ENCODE data around the gene SMURF1.
A peak's percentile ranks its signal among the peaks of the same experiment; 100 is the strongest.

The SMURF1 gene

DNA sequence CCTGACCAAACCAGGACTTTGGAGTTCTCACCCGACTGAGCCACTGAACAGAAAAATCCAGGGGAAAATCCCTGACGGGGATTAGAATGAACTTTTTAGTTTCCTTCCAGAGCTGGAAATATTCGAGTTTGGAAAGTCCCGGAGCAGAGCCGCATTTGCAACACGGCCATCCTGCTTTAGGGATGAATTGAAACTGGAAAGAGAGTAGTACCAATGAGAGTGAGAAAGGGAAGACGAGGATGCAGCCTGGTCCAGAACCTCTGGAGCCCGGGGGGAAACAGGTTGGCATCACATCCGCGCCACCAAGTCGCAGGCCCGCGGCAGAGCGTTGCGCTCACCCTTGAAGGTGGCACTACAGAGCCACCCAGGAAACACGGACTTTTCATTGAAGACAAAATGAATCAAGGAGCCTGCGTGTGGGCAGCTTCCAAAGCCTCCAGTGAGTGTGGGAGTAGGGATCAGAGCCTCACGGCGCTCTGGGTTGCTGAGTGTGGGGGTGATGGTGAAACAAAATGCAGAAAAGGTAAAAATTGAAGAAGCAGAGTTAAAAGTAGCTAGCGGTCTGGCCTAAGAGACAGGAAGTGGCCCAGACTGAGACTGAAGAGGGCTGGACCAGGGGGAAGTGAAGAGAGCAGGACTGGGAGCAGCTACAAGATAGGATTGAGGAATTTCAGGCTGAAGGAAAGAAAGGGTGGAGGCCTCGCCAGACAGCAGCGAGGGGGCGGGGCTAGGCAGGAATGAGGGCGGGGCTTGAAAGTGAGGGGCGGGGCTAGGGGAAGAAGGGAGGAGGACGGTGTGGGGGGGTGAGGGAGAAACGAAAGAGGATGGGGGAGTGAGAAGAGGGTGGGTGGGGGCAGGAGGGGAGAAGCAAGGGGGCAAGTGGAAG, 1.8 kb downstream of the SMURF1 start:
- DNase-seq = peak in 46 of 56 donors; percentile 5 to 73 (median 48)

DNA sequence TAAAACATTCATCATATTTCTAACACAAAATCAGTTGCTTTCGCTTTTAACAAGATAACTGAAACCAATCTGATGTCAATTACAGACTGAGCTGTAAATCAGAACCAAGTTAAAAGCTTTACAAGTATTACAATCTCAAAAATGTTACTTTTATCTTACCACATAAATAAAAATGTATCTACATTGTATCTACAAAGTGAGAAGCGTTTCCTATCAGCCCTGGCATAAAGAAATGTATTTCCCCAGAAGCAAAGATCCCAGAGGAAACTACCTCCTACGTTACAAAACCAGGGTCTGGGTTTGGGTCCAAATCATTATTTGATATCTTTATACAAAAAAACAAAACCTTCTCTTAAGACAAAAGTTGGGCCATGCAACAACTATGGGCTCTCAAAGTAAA, 2.6 kb downstream of the SMURF1 start:
- no peak for DNase-seq

DNA sequence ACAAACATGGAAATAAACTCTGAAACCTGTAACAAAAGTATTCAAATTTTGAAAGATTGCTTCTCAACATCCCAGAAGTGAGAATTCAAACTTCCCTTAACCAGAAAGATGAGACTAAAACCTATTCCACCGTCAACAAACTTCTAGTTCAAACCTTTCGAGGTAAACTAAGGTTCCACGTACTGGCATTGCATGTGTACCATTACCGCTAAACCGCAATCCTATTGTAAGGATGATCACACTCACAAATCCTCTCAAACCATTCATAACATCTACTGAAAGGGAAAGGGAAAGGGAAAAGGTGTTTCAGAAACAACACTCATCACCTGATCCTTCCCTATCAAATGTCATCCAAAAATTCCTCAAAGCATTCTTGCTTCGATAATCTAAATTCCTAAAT, 3.1 kb downstream of the SMURF1 start:
- DNase-seq = no peak

DNA sequence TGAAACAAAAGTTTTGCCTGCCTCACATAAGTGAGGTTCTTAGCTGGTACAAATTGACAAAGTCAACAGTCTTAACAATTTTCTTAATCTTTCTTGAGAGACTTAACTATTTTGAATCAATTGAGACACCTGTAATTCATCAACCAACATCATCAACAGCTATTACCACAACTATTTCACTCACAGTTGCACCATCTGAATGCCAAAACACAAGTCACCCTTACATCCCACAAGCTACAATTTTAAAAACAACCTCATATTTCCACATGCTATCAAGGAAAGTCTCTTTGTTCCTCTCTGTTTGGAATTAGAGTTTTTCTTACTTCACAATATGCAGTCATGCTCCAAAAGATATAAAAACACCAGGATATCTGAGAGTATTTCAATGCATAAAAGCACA, 4.9 kb downstream of the SMURF1 start:
- DNase-seq = no peak

DNA sequence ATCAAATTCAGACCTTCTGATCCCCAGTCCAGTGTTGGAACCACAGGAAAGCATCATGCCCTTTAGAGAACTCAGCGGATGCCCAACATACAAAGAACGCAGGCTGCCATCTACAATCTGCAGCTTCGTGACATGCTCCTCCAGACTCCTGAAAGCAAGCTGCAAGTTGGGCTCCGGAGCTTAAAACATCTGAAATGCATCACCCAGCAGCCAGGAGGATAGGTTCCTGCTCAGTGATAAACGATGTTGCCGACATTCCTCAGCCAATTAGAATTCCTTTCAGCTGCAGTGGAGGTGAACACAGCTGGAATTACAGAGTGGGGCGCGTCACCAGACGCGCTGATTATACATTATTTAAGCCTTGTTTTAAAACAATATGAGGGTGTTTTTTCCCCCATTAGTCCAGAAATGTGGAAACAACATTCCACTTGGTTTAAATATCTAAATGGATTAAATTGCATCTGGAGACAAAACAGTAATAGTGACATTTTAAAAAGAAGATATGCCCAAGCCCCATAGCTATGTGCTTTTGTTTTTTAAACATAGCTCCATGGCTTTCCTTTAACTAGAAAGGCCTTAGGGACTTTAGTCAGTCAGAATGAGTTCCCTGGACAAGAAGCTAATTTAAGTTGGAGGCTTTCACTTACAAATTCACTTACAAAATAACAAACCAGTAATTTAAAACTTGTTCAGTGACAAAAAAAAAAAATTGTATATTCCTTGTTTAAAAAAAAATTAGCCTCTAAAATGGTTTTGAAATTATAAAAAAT, 6.3 kb downstream of the SMURF1 start:
- peak in 3 of 56 donors; percentile 3 to 19 (median 17) for DNase-seq

DNA sequence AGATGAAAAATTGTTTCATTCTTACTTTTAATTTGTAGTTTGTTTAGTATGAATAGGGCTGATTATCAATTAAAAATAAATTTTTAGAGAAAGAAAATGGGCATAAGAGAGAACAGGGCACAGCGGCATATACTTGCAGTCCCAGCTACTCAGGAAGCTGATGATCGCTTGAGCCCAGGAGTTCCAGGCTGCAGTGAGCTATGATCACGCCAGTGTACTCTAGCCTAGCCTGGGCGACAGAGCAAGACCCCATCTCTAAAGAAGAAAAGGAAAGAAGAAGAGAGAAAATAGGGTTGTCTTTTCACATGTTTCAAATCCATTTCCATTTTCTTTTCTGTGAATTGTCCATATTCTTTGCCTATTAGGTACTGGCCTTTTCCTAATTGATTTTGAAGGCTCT, 8.0 kb downstream of the SMURF1 start:
- DNase-seq = no peak

DNA sequence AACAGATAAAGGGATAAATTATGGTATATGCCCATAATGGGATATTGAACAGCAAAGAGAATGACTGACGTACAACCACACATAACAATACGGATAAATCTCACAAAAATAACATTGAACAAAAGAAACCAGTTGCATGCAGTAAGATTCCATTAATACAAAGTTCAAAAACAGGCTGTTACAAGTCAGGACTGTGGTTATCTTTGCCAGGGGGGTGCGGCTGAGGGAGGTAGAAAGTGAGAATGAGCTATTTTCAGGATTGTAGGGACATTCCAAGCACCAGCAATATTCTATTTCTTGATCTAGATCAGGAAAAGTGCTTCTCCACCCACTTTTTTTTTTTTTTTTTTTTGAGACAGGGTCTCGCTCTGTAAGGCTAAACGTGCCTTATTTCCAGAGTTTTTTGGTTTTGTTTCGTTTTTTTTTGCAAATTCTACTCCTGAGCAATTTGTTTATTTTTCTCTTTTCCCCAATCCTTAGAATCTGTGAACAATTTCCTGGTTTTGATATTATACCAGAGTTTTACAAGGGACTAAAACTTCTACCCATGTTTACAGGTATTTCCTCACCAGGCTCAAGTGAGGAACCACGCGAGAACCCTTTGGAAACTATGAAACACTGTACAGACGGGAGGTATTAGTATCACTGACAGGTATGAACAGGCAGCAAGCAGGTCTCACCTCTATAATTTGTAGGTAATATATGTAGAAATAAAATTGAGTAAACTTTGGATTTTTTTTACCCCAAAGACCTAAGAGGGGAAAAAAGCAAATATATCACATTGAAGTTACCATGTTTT, 9.9 kb downstream of the SMURF1 start:
- no peak for DNase-seq

DNA sequence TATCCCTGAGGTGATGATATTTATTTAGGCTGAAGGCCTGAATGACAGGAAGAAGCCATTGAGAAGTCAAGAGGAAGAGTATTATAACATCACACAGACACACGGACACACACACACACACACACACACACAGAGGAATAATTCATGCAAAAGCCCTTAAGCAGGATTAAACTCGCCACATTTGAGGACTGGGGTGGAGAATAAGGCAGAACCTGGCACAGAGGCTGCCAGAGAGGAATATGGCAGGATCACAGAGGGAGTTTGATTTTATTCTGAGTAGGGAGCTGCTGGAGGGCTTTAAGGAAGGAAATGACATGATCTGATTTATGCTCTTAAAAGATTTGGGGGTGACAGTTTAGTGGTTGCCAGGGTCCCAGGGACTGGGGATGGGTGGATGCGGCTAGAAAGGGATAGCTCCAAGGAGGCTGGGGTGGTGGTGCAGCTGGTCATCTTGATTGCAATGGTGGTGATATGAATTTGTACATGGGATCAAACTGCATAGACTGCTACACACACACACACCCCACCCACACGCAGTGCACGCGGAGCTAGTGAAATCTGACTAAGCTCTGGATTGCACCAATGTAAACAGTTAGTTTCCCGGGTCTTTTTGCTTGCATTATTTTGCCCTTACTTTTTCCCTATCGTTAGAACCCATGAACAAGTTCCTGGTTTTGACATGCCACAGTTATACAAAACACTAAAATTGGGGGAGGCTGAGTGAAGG, 11.2 kb downstream of the SMURF1 start:
- DNase-seq = no peak

DNA sequence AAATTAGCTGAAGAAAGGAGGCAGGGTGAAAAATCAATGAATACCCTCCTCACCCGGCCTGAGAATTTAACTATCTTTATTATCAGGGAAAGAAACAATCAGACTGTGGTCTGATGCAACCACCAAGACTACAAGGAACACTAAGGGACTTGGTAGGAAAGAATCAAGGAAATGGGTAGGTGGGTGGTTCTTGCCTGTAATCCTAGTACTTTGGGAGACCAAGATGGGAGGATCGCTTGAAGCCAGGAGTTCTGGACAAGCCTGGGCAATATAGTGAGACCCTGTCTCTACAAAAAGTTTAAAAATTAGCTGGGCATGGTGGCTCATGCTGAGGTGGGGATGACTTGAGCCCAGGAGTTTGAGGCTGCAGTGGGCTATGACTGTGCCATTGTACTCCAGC, 12.6 kb downstream of the SMURF1 start:
- DNase-seq = no peak

DNA sequence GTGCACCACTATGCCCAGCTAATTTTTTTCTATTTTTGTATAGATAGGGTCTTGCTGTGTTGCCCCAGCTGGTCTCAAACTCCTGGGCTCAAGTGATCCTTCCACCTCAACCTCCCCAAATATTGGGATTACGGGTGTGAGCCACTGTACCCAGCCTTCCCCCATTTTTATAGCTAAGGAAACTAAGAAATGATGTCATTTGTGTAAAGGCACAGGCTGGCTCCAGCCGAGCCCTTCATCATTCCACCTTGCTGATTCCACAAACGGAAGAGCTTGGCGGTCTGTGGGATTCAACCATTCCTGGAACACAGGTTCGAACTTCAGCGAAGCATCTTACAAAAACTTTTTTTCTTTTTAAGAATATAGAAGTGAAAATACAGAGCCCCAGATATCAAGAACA, 14.4 kb downstream of the SMURF1 start:
- DNase-seq = no peak

DNA sequence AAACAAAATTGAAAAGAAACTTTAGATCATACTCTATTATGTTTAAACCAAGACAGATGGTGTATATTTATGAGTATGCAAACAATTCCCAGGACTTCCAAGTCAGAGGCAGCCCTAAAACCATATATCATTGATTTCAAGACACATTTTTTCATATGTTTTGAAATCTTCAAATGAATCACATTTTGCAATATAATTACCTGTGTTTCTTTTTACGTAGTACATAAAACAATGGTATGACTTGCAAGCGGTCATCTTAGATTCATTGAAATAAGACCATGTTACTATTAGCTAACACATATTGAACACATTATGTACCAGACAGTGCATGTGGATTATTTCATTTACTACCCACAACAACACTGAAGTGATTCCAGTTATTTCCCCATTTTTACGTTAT, 14.9 kb downstream of the SMURF1 start:
- no peak for DNase-seq

DNA sequence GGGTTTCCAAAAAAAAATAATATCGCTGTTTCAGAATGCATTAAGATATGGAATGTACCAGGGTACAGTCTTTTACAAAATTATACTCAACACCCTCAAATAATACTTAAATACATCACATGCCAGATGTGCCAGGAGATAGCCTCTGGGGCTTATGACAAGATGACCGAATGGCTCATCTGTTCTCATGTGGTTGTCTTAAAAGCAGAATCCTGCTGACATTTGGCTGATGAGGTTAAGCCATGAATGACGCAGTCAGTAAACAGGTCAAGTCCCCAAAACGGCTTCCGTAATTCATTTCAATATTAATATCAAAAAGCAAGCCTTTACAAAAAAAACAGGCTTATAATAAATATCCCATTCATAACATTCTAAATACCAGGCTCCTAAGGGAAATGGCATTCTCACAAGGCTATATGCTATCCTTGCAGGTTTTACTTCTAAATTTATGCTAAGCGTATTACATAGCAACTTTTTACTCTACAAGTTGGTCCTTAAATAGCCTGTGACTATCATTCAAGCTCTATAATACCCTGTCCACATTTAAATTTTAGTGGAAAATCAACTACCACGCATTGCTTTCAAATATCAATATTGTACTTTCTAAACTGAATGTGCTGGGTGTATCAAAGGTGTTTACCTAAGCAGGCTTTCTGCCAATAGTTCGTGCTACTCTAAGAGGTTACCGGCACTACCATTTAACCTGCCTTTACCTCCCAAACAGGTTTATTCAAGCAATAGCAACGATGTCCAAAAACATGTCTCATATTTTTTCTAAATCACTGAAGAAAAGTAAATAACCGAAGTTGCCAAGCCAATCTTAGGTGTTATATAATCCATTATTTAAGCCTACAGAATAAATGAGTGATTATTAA, 15.6 kb downstream of the SMURF1 start:
- no peak for DNase-seq

DNA sequence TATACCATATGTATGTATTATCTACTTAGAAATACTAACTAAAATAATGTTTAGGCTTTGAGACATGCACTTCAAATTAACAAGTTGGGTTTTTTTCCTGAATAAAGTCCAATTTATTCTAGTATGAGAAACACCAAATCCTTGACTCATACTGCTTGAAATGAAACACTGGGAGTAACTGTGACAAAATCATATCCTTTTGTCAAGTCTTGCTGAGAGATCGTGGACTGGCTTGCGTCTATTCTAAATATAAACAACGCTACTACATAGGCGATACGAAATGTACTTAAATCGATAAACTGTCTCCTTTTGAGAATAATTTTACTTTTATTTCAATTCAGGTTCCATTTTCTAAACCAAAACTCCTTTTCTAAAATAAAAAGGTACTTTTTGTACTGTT, 16.3 kb downstream of the SMURF1 start:
- no peak for DNase-seq

DNA sequence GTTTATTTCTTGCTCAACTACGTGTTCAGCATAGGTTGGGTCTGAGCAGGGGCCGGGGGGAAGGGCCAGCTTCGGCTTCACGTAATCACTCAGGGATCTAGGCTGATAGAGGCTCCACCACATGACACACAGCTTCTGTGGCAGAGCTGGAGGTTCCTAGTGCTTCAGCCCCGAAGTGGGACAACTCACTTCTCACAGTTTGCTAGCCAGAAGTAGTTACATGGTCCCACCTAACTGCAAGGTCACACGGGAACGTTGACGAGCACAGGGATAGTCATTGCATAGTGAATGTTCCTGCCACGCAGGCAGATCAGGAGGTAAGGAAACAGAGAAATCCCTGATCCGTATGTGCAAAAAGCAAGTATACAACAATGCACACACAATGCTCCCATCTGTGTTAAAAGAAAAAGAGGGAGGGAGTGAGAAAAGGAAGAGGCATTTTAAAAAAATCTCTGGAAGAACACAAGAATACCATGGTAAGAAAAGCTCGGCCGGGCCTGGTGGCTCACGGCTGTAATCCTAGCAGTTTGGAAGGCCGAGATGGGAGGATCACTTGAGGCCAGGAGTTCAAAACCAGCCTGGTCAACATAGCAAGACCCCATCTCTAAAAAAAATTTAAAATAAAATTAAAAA, 16.9 kb downstream of the SMURF1 start:
- no peak for DNase-seq

DNA sequence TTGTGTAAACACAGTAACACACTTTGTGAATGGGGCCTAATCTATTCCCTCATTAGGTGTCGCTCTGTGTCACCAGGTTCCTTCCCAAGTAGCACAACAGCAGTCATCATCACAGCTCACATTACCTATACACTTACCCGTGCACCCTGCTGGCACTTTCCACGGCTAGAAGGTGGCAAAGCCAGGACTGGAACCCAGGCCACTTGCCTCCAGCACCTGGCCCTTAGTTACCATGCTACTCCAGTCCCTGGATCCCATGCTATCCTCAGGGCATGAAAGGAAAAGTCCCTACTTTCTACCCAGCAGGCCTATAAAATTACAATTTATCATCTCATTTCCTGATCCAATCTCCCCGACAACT, 18.4 kb downstream of the SMURF1 start:
- no peak for DNase-seq

DNA sequence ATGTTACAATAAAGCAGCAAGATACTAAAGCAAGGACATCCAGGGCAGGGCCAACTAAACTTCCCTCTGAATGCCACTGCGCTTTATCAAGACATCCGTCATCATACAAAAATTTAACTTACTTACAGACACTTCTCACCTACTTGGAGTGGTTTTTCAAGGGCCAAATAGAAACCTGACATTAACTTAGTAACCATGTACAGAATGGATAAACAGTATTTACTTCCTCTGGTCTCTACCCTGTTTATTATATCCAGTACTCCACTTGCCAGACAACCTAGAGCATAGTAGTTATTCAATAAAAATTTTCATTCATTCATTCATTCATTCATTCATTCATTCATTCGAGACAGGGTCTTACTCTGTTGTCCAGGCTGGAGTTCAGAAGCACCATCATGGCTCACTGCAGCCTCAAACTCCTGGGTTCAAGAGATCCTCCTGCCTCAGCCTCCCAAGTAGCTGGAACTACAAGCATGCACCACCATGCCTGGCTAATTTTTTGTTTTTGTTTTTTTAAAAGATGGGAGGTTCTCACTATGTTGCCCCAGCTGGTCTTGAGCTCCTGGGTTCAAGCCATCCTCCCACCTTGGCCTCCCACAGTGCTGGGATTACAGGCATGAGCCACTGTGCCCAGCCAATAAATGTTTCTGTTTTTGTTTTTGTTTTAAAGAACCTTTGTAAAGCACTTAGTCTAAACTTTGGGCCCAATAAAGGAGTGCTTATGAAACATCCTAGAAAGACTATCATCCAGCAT, 19.0 kb downstream of the SMURF1 start:
- no peak for DNase-seq

DNA sequence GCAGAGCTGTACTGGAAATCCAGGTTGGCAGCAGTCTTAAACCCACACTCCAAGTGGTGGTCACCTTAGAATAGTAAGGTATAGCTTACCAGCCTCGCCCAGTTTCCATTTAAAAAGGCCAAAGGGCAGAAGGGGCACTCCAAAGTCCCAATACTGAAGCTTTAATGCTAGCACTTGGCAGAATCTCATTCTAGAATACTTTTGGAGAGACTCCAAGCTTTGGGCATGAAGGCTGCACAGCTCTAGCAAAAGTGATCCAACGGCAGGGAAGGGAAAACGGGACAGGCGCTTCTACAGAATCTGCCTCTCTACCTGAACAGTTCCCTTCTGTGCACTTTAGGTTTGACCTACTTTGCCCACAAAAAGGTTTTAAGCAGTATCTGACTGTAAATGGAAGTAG, 19.7 kb downstream of the SMURF1 start:
- no peak for DNase-seq

DNA sequence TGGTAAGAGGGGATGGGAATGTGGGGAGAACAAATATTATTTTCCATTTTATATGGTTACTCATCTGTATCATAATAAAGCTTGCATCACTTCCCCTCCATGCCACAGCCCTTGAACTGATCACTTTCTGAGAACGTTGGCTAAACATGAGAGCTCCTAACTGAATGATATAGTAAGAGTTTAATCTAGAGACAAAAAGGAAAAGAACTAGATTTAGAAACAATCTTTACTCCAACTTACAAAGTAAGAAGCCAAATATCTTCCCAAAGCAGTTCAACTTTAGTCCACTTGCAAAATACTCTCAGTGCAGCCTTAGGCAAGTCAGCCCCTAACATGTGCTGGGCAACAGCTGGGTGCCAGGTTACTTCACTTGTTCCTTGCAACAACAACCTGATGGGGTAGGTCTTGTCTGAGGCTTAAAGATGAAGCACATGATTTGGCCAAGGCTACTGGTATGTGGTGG, 20.3 kb downstream of the SMURF1 start:
- no peak for DNase-seq

DNA sequence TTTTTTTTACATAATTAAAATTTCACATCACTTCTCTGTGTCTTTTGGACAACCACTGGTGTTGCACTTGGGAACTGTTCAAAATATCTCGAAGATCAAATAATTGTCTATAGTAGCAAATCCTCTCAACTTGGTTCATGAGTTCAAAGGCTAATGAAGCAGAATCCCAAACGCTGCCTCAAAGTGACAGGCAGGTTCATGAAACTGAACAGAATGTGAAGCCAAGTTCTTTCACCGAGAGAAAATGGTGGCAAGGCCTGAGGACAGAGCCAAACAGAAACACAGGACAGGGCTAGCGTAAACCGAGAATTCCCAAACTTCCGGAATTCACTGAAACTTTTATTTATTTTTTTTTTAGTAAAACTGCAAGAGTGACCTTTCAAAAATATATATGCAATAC, 21.1 kb downstream of the SMURF1 start:
- peak in 1 of 56 donors; percentile 28 for DNase-seq
